HG02623 (cell line): Measurements from ENCODE around the gene FAM168A.

Source experiments
- ATAC-seq: cut with Tn5 transposase; IDR thresholded peaks from one replicate; pipeline ENCODE4 v1.9.1; 2021; ENCODE audit warnings: moderate library complexity; ENCODE audit not compliant: unreplicated experiment

Gene FAM168A

DNA sequence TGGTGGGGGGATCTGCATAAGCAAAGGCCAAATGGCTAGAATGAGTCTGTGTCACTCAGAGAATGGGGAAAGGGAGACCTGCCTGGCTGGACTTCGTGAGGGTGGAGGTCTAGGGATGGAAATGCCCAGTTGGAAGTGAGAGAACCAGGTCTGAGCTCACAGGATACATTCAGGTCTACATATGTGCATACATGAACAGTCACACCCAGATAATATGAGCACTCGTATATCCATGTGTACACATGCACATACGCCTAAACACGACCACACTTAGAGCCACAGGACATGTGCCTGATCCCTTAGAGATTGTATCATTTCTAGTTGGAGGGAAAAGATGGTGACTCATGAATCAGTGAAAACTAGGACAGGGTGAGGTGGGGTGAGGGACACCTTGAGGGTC lies 242.8 kb downstream of the FAM168A start:
- no peak for ATAC-seq

DNA sequence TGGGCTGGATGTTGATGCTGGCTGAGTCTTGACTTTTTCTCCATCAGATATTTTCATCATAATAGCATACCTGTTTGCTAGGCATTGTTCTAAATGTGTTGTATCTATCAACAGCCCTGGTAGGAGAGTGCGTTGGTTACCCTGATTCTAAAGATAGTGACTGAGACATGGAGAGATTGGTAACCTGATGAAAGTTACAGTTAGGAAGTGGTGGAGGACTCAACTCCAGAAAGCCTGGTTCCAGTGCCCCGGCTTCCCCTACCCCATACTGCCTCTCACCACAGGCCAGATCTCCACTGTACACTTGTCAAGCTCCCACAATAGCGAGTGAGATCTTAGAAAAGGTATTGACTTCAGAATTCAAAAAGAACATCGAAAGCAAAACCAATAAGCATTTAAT lies 244.5 kb downstream of the FAM168A start:
- ATAC-seq = no peak

DNA sequence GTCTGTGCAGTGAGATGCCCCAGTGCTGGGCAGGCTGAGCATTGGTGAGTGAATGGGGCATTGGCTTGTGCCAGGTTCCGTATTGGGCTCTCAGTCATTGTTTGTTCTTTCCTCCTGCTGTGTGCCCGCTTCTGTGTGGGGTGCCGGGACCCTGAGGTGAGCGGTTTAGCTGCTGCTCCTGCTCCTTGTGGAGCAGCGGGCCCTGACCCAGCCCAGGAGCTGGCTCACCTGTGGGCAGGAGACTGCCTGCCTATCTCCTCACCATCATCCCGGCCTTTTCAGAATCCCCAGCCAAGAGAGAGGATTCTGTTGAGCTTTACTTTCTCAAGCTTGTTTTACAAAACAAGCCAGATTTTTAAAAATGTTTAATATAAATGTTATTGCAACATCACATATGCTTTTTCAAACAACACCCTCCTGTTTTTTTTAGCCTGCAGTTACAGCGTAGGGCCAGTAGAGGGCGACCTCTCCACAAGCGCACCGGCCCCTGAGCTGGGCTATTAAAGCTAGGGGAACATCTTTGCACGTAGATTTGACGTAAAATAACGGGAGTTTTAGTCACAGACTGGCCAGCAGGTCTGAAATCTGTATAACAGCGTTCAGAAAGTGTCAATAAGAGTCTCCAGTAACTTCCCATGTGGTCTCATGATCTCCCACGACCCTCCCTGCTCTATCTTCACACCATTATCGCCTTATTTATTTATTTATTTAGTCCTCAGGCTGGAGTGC lies 246.8 kb downstream of the FAM168A start:
- ATAC-seq = no peak
